ENCODE measurements around the gene ARID2.

ARID2 gene

GRCh38 chr12:45774508-45775162 lies 45.1 kb downstream of the ARID2 start:
- no peak for DNase-seq (ENCODE audit: low read depth)
- no peak overlapping the region for H3K4me3 ChIP-seq (ENCODE audit: low read depth, low read length)
- TF ChIP-seq, protein P1, sequence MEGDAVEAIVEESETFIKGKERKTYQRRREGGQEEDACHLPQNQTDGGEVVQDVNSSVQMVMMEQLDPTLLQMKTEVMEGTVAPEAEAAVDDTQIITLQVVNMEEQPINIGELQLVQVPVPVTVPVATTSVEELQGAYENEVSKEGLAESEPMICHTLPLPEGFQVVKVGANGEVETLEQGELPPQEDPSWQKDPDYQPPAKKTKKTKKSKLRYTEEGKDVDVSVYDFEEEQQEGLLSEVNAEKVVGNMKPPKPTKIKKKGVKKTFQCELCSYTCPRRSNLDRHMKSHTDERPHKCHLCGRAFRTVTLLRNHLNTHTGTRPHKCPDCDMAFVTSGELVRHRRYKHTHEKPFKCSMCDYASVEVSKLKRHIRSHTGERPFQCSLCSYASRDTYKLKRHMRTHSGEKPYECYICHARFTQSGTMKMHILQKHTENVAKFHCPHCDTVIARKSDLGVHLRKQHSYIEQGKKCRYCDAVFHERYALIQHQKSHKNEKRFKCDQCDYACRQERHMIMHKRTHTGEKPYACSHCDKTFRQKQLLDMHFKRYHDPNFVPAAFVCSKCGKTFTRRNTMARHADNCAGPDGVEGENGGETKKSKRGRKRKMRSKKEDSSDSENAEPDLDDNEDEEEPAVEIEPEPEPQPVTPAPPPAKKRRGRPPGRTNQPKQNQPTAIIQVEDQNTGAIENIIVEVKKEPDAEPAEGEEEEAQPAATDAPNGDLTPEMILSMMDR (IDR thresholded peaks at IDR 0.05; ENCODE audit: control insufficient read depth, extremely low read depth, insufficient read depth), result no peak

- H3K4me3 ChIP-seq (ENCODE audit: low read depth, low read length), result no peak overlapping the region
- TF ChIP-seq, protein P1 (IDR thresholded peaks at IDR 0.05; ENCODE audit: control insufficient read depth, extremely low read depth, insufficient read depth), result no peak
- no peak for DNase-seq (ENCODE audit: low read depth)
These were observed 46.0 kb downstream of the ARID2 start for GRCh38 chr12:45775465-45775864.

- no peak for DNase-seq (ENCODE audit: low read depth)
- TF ChIP-seq, protein P1 (IDR thresholded peaks at IDR 0.05; ENCODE audit: control insufficient read depth, extremely low read depth, insufficient read depth), result no peak
- no peak overlapping the region for H3K4me3 ChIP-seq (ENCODE audit: low read depth, low read length)
These were observed 46.5 kb downstream of the ARID2 start for GRCh38 chr12:45775964-45776363.

- TF ChIP-seq, protein P1 (IDR thresholded peaks at IDR 0.05; ENCODE audit: control insufficient read depth, extremely low read depth, insufficient read depth), result no peak
- H3K4me3 ChIP-seq (ENCODE audit: low read depth, low read length), result no peak overlapping the region
- DNase-seq (ENCODE audit: low read depth), result no peak
These were observed 50.4 kb downstream of the ARID2 start for GRCh38 chr12:45779936-45780335.

GRCh38 chr12:45781080-45781479 lies 51.6 kb downstream of the ARID2 start:
- no peak for DNase-seq (ENCODE audit: low read depth)
- no peak overlapping the region for H3K4me3 ChIP-seq (ENCODE audit: low read depth, low read length)
- TF ChIP-seq, protein P1 (IDR thresholded peaks at IDR 0.05; ENCODE audit: control insufficient read depth, extremely low read depth, insufficient read depth), result no peak

- TF ChIP-seq, protein P1 (IDR thresholded peaks at IDR 0.05; ENCODE audit: control insufficient read depth, extremely low read depth, insufficient read depth), result no peak
- H3K4me3 ChIP-seq (ENCODE audit: low read depth, low read length), result no peak overlapping the region
- no peak for DNase-seq (ENCODE audit: low read depth)
These were observed 55.8 kb downstream of the ARID2 start for GRCh38 chr12:45785315-45785714.

DNA sequence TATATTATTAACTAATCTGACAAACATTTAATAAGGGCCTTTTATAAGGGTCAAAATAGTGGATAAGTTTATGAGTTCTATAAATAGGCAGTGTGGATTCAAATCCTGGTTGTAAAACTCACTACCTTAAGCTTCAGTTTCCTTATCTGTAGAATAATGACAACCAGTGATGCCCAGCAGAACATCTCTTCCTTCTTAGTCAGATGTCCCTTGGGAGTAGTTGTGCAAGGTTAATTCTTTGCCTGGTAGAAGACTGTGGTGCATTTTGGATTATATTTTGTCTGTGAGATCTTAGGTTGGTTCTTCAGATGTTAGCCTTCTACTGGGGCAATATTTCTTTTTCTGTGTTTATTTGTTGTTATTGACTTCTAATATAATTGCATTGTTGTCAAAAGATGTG lies 59.5 kb downstream of the ARID2 start:
- no peak overlapping the region for H3K4me3 ChIP-seq (ENCODE audit: low read depth, low read length)
- DNase-seq (ENCODE audit: low read depth), result no peak
- TF ChIP-seq, protein P1 (IDR thresholded peaks at IDR 0.05; ENCODE audit: control insufficient read depth, extremely low read depth, insufficient read depth), result no peak
